Peyer's patch (tissue), 4 donors: ENCODE data around the gene TMEM260. TPM values are rescaled to one million over a fixed set of nuclear protein-coding genes. Genes with fewer than 3 reads are reported as not detected.
"Not testable (repeated sequence)": the region's sequence is repeated elsewhere in the genome, so short reads cannot be mapped to it uniquely, and the experiment has no call there.

Experiments
- DNase-seq, 3 donors: peaks; one replicate each; pipeline ENCODE4 v3.0.0-alpha.2; 2017 to 2019
- H3K27ac ChIP-seq, 4 donors: fragments of 200-600 bp; sonication (generic); one replicate each; pipeline ENCODE4 v1.5.1; 2016 to 2019
- H3K27me3 ChIP-seq, 2 donors: fragments of 200-600 bp; sonication (generic); one replicate each; pipeline ENCODE4 v1.5.1; 2019
- H3K36me3 ChIP-seq, 3 donors: fragments of 200-600 bp; sonication (generic); one replicate each; pipeline ENCODE4 v1.5.1; 2016 to 2019
- H3K4me1 ChIP-seq, 4 donors: fragments of 200-600 bp; sonication (generic); one replicate each; pipeline ENCODE4 v1.5.1; 2016 to 2019
- H3K4me3 ChIP-seq, 4 donors: fragments of 200-600 bp; sonication (generic); 1 replicate in 3 of 4; 2 replicates in 1 of 4; pipeline ENCODE4 v1.5.1; 2016 to 2019; ENCODE audit warnings: mild to moderate bottlenecking in 1 of 4
- H3K9me3 ChIP-seq, 4 donors: fragments of 200-600 bp; sonication (generic); one replicate each; pipeline ENCODE4 v1.5.1; 2016 to 2019; ENCODE audit warnings: mild to moderate bottlenecking in 1 of 4
- CTCF ChIP-seq, 6 experiments: fragments of 450-650 bp in 4 of 6; fragments of 200-600 bp in 2 of 6; sonication (generic) in 1 of 6; IDR thresholded peaks; one replicate each; pipeline ENCODE4 v1.5.1; 2017 to 2019; ENCODE audit warnings: antibody characterized with exemption in 6 of 6, mild to moderate bottlenecking in 3 of 6, moderate library complexity in 1 of 6
- POLR2A ChIP-seq, 2 donors: fragments of 450-650 bp; IDR thresholded peaks; one replicate each; pipeline ENCODE4 v1.5.1; 2017; ENCODE audit warnings: antibody characterized with exemption in 2 of 2, mild to moderate bottlenecking in 2 of 2, moderate library complexity in 2 of 2
- total RNA-seq, 4 donors: library from RNA; depleted of rRNA; stranded (reverse); fragments of >200 nt; gene quantifications; one replicate each; pipeline ENCODE4 v1.1.0, GENCODE V29; 2016

TMEM260 gene
- total RNA-seq, 4 donors from 2014 or later = 13.3 to 43.5 (median 24.5) TPM

- no peaks in the 10 kb centered on the region for H3K9me3 ChIP-seq
- peaks cover 0 to 7% (median 0%) of the 10 kb centered on the region in 3 donors for H3K36me3 ChIP-seq
- no peak overlapping the region for H3K27ac ChIP-seq
- H3K27me3 ChIP-seq = no peaks in the 10 kb centered on the region
- DNase-seq = no peak
- no peak overlapping the region for H3K4me3 ChIP-seq
- no peak for TF ChIP-seq CTCF (IDR thresholded peaks at IDR 0.05)
- TF ChIP-seq POLR2A (IDR thresholded peaks at IDR 0.05) = no peak
- no peaks in the 10 kb centered on the region for H3K4me1 ChIP-seq
These were observed 18.9 kb downstream of the TMEM260 start for GRCh38 chr14:56598519-56598918.

DNA sequence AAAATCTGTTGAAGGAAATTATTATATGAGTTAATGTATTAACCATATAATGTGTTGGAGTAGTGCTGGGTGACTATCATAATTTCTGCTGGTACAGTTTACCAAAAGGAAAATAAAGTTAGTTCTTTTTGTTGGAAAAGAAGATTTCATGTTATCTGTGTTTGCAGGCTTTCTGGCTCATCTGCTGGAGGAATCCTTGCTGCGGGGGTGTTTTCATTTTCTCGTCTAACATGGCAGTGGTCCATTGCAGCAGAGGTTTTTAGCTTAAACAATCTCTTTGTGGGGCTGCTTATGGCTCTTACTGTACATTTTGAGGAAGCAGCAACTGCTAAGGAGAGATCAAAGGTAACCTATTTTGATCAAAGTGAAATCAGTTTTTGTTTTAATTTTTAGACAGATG lies 24.1 kb downstream of the TMEM260 start:
- H3K36me3 ChIP-seq = peaks cover 0 to 24% (median 0%) of the 10 kb centered on the region in 3 donors
- TF ChIP-seq CTCF (IDR thresholded peaks at IDR 0.05) (no peak), POLR2A (IDR thresholded peaks at IDR 0.05) (no peak)
- H3K4me3 ChIP-seq = no peak overlapping the region
- no peaks in the 10 kb centered on the region for H3K27me3 ChIP-seq
- no peaks in the 10 kb centered on the region for H3K9me3 ChIP-seq
- no peaks in the 10 kb centered on the region for H3K4me1 ChIP-seq
- DNase-seq = no peak
- no peak overlapping the region for H3K27ac ChIP-seq

- no peaks in the 10 kb centered on the region for H3K27me3 ChIP-seq
- no peak for DNase-seq
- no peak for TF ChIP-seq CTCF (IDR thresholded peaks at IDR 0.05)
- no peak for TF ChIP-seq POLR2A (IDR thresholded peaks at IDR 0.05)
- H3K4me1 ChIP-seq = no peaks in the 10 kb centered on the region
- H3K9me3 ChIP-seq = no peaks in the 10 kb centered on the region
- no peak overlapping the region for H3K4me3 ChIP-seq
- peaks cover 0 to 61% (median 0%) of the 10 kb centered on the region in 3 donors for H3K36me3 ChIP-seq
- H3K27ac ChIP-seq = no peak overlapping the region
These were observed 29.1 kb downstream of the TMEM260 start for GRCh38 chr14:56608689-56609088.

GRCh38 chr14:56611663-56612062 lies 32.1 kb downstream of the TMEM260 start:
- peaks cover 0 to 57% (median 0%) of the 10 kb centered on the region in 3 donors for H3K36me3 ChIP-seq
- not testable (repeated sequence) for DNase-seq, H3K27me3 ChIP-seq, H3K9me3 ChIP-seq, H3K4me1 ChIP-seq, H3K27ac ChIP-seq, H3K4me3 ChIP-seq

DNA sequence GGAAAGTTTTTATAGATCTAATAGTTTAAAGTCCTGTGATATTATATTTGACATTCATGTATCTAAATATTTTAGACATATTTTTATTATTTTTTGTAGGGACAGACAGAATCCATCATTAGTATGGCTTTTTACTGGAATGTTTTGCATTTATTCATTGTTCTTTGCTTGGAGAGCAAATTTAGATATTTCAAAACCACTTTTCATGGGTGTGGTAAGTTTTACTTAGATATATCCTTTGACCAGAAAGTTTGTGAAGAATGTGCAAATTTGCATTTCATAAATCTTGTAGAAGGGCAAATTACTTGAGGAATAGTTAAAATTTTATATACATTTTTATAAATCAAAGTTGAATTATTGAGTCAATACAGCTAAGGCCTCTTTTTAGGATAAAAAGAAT lies 37.5 kb downstream of the TMEM260 start:
- Histone ChIP-seq H3K9me3 (no peaks in the 10 kb centered on the region), H3K4me1 (no peaks in the 10 kb centered on the region), H3K27me3 (no peaks in the 10 kb centered on the region), H3K4me3 (no peak overlapping the region), H3K27ac (no peak overlapping the region), H3K36me3 (peaks cover 0 to 60% (median 0%) of the 10 kb centered on the region in 3 donors)
- TF ChIP-seq POLR2A (IDR thresholded peaks at IDR 0.05) (no peak), CTCF (IDR thresholded peaks at IDR 0.05) (no peak)
- DNase-seq = no peak

- Histone ChIP-seq H3K27me3 (no peaks in the 10 kb centered on the region), H3K9me3 (peaks cover 0 to 6% (median 0%) of the 10 kb centered on the region in 4 donors), H3K27ac (no peak overlapping the region), H3K4me3 (no peak overlapping the region), H3K4me1 (no peaks in the 10 kb centered on the region), H3K36me3 (peaks cover 0 to 79% (median 0%) of the 10 kb centered on the region in 3 donors)
- TF ChIP-seq POLR2A (IDR thresholded peaks at IDR 0.05) (no peak), CTCF (IDR thresholded peaks at IDR 0.05) (no peak)
- no peak for DNase-seq
These were observed 51.1 kb downstream of the TMEM260 start for GRCh38 chr14:56630707-56631106.
